ENCODE results near the gene CHPF. TPM values are rescaled to one million over a fixed set of nuclear protein-coding genes. Genes with fewer than 3 reads are reported as not detected.

CHPF gene
- total RNA-seq, 1 experiment from 2014 or later: 13.8 TPM

DNA sequence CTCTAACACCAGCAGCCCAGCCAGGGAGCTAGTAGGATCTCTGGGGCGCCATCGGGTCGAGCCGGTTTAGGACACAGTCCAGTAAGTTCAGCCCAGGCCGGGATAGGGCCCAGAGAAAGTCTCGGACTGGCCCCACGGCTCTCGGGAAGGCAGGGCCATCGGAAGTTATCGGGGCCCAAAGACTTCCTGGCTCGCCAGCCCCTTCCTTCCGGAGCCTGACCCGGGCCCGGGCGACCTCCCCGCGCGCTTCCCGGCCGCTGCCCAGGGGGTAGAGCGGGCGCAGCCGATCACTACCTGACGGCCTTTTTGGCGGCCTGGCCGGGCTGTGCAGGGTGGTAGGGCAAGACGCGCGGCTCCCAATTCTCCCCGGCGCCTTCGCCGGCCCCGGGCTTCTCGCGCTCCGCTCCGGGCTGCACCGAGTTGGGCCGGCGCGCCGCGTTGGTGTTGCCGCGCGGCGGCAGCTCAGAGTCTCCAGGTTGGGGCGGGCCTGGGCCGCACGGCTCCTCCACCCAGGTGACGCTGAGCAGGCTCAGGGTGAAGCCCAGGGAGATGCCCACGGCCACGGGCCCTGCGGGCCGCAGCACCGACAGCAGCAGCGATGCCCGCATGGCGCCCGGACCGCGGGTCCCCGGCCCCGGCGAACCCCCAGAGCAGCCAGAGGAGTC is 546 bp downstream of the CHPF start:
- no peak for DNase-seq (ENCODE audit: low spot score)
- peak overlapping the region; percentile 64 for H3K4me3 ChIP-seq (ENCODE audit: low read depth, low read length, poor library complexity, severe bottlenecking)
- BruUV-seq (replicated peaks): no TSS peak
- POLR2A ChIA-PET (ENCODE audit: low non-redundant PET): no interaction called here
- intact Hi-C loops (cut with micrococcal nuclease; ENCODE audit: unreplicated experiment): loop anchor here (1.0 to 2.0 kb wide), 2 partner anchors 54 to 146 kb away; partner anchors contain the start of gene STK11IP
- H3K36me3 ChIP-seq (ENCODE audit: insufficient read depth, low read length, poor library complexity, severe bottlenecking): peaks cover 3% of the 10 kb centered on the region
- CTCF ChIA-PET: interaction anchor here (1.0 to 1.7 kb wide), 3 partner anchors 13 to 101 kb away, joined by 3 to 6 read pairs (median 3); no protein-coding TSS in a partner anchor
- no peaks in the 10 kb centered on the region for H3K27me3 ChIP-seq (replicated peaks; ENCODE audit: insufficient read depth, low read depth, low read length, poor library complexity)
- no peak for TF ChIP-seq CTCF (conservative IDR thresholded peaks at IDR 0.05; ENCODE audit: low read depth, low read length)
- H3K27ac ChIP-seq (ENCODE audit: low read depth, low read length, poor library complexity, severe bottlenecking): peak overlapping the region; percentile 73
- H3K4me1 ChIP-seq (ENCODE audit: insufficient read depth, low read length, poor library complexity, severe bottlenecking): peaks cover 13% of the 10 kb centered on the region
- H3K9me3 ChIP-seq (ENCODE audit: low read depth, low read length, poor library complexity, severe bottlenecking): no peaks in the 10 kb centered on the region

- TF ChIP-seq CTCF (conservative IDR thresholded peaks at IDR 0.05; ENCODE audit: low read depth, low read length) (peak; percentile 100), EZH2 (IDR thresholded peaks at IDR 0.05; ENCODE audit: borderline replicate concordance, low read depth, low read length, poor library complexity, severe bottlenecking) (no peak)
- Histone ChIP-seq H3K4me3 (ENCODE audit: low read depth, low read length, poor library complexity, severe bottlenecking) (peak overlapping the region; percentile 37), H3K36me3 (ENCODE audit: insufficient read depth, low read length, poor library complexity, severe bottlenecking) (peaks cover 3% of the 10 kb centered on the region), H3K27ac (ENCODE audit: low read depth, low read length, poor library complexity, severe bottlenecking) (no peak overlapping the region), H3K9me3 (ENCODE audit: low read depth, low read length, poor library complexity, severe bottlenecking) (no peaks in the 10 kb centered on the region), H3K4me1 (ENCODE audit: insufficient read depth, low read length, poor library complexity, severe bottlenecking) (peaks cover 17% of the 10 kb centered on the region), H3K27me3 (replicated peaks; ENCODE audit: insufficient read depth, low read depth, low read length, poor library complexity) (no peaks in the 10 kb centered on the region)
- BruUV-seq (replicated peaks): no TSS peak
- peak; percentile 75 for DNase-seq (ENCODE audit: low spot score)
- POLR2A ChIA-PET (ENCODE audit: low non-redundant PET): interaction anchor here (0.5 kb wide), 1 partner anchor 18 kb away, joined by 4 read pairs; no protein-coding TSS in a partner anchor
- intact Hi-C loops (cut with micrococcal nuclease; ENCODE audit: unreplicated experiment): loop anchor here (1.0 to 2.0 kb wide), 2 partner anchors 101 to 147 kb away; no protein-coding TSS in a partner anchor
- CTCF ChIA-PET: interaction anchor here (0.6 to 1.0 kb wide), 5 partner anchors 32 to 89 kb away, joined by 3 to 11 read pairs (median 5); no protein-coding TSS in a partner anchor
Observed at GRCh38 chr2:219541611-219542180, 1.9 kb downstream of the CHPF start.

GRCh38 chr2:219540784-219541504 is 2.7 kb downstream of the CHPF start:
- BruUV-seq (replicated peaks): TSS peak; percentile 32
- Histone ChIP-seq H3K4me1 (ENCODE audit: insufficient read depth, low read length, poor library complexity, severe bottlenecking) (peaks cover 17% of the 10 kb centered on the region), H3K27ac (ENCODE audit: low read depth, low read length, poor library complexity, severe bottlenecking) (no peak overlapping the region), H3K36me3 (ENCODE audit: insufficient read depth, low read length, poor library complexity, severe bottlenecking) (peaks cover 3% of the 10 kb centered on the region), H3K9me3 (ENCODE audit: low read depth, low read length, poor library complexity, severe bottlenecking) (no peaks in the 10 kb centered on the region), H3K4me3 (ENCODE audit: low read depth, low read length, poor library complexity, severe bottlenecking) (no peak overlapping the region), H3K27me3 (replicated peaks; ENCODE audit: insufficient read depth, low read depth, low read length, poor library complexity) (no peaks in the 10 kb centered on the region)
- ChIA-PET CTCF (interaction anchor here (0.7 to 1.0 kb wide), 5 partner anchors 31 to 148 kb away, joined by 3 to 11 read pairs (median 3); no protein-coding TSS in a partner anchor), POLR2A (ENCODE audit: low non-redundant PET) (no interaction called here)
- no peak for DNase-seq (ENCODE audit: low spot score)
- intact Hi-C loops (cut with micrococcal nuclease; ENCODE audit: unreplicated experiment): loop anchor here (1.0 kb wide), 1 partner anchor 101 kb away; no protein-coding TSS in a partner anchor
- TF ChIP-seq CTCF (conservative IDR thresholded peaks at IDR 0.05; ENCODE audit: low read depth, low read length): no peak

All from A673 (cell line).